WTC11 (cell line): ENCODE results near the gene INPP4A. TPM values are rescaled to one million over a fixed set of nuclear protein-coding genes. Genes with fewer than 3 reads are reported as not detected.
A peak's percentile ranks its signal among the peaks of the same experiment; 100 is the strongest.

Experiments used
- ATAC-seq: fragments of 200-7000 bp; cut with Tn5 transposase; 2 replicates; pipeline ENCODE4 v1.10.0; 2021; ENCODE audit warnings: mild to moderate bottlenecking, moderate library complexity
- CTCF ChIA-PET: fragments of 300-600 bp; sonication (Branson Sonifier 250); formaldehyde crosslinking; loops from one replicate; lab custom pipeline; 2021; ENCODE audit warnings: antibody characterized with exemption; lab: Charles Lee
- POLR2A ChIA-PET: fragments of 350-600 bp; sonication (Branson Sonifier 250); formaldehyde crosslinking; loops from one replicate; lab custom pipeline; 2021; ENCODE audit warnings: antibody characterized with exemption; lab: Charles Lee
- DNase-seq: peaks from one replicate; pipeline ENCODE4 v3.0.0; 2021; ENCODE audit warnings: low spot score
- H3K27ac Mint-ChIP-seq: 2 replicates; pipeline ENCODE4 v1.8.0; 2021; ENCODE audit warnings: mixed read lengths
- H3K27me3 Mint-ChIP-seq: 2 replicates; pipeline ENCODE4 v1.8.0; 2021; ENCODE audit warnings: low read depth, mild to moderate bottlenecking, moderate library complexity, mixed read lengths
- H3K36me3 Mint-ChIP-seq: 2 replicates; pipeline ENCODE4 v1.8.0; 2021; ENCODE audit warnings: mixed read lengths
- H3K4me1 Mint-ChIP-seq: 2 replicates; pipeline ENCODE4 v1.8.0; 2022; ENCODE audit warnings: mixed read lengths
- H3K4me3 Mint-ChIP-seq: 2 replicates; pipeline ENCODE4 v1.8.0; 2021; ENCODE audit warnings: mild to moderate bottlenecking, moderate library complexity, mixed read lengths
- H3K9me3 Mint-ChIP-seq: 2 replicates; pipeline ENCODE4 v1.8.0; 2021; ENCODE audit warnings: mixed read lengths
- ATF3 ChIP-seq: sonication (generic); formaldehyde crosslinking; conservative IDR thresholded peaks from 2 replicates; pipeline ENCODE4 v1.8.1; 2022; ENCODE audit warnings: mild to moderate bottlenecking, missing genetic modification reagents
- CBFB ChIP-seq: sonication (generic); formaldehyde crosslinking; IDR thresholded peaks from 2 replicates; pipeline ENCODE4 v1.8.1; 2022; ENCODE audit warnings: mild to moderate bottlenecking, low read depth, missing genetic modification reagents
- E2F4 ChIP-seq: sonication (generic); formaldehyde crosslinking; IDR thresholded peaks from 2 replicates; pipeline ENCODE4 v1.8.1; 2022; ENCODE audit warnings: low read depth, mild to moderate bottlenecking, moderate library complexity, missing genetic modification reagents, borderline replicate concordance
- ERG ChIP-seq: fragments of 250-450 bp; sonication (Bioruptor Pico); IDR thresholded peaks from 2 replicates; pipeline ENCODE4 v1.8.0; 2021; ENCODE audit warnings: mild to moderate bottlenecking
- GRHL2 ChIP-seq: fragments of 250-450 bp; sonication (Bioruptor Pico); IDR thresholded peaks from 2 replicates; pipeline ENCODE4 v1.8.0; 2022; ENCODE audit warnings: mild to moderate bottlenecking, moderate library complexity; ENCODE audit not compliant: insufficient replicate concordance, severe bottlenecking
- JUN ChIP-seq: sonication (generic); formaldehyde crosslinking; IDR thresholded peaks from 2 replicates; pipeline ENCODE4 v1.8.0; 2023; ENCODE audit warnings: mild to moderate bottlenecking, missing genetic modification reagents
- MAX ChIP-seq: sonication (generic); formaldehyde crosslinking; IDR thresholded peaks from 2 replicates; pipeline ENCODE4 v1.8.0; 2022; ENCODE audit warnings: mild to moderate bottlenecking, missing genetic modification reagents
- NFATC4 ChIP-seq: fragments of 250-450 bp; sonication (Bioruptor Pico); IDR thresholded peaks from 2 replicates; pipeline ENCODE4 v1.9.0; 2021; ENCODE audit warnings: mild to moderate bottlenecking
- NFYB ChIP-seq: sonication (generic); formaldehyde crosslinking; conservative IDR thresholded peaks from 2 replicates; pipeline ENCODE4 v1.8.0; 2022; ENCODE audit warnings: low read depth, missing genetic modification reagents
- NR3C1 ChIP-seq: sonication (generic); formaldehyde crosslinking; conservative IDR thresholded peaks from 2 replicates; pipeline ENCODE4 v1.8.1; 2023; ENCODE audit warnings: low read depth, mild to moderate bottlenecking, missing genetic modification reagents
- RORB ChIP-seq: fragments of 250-450 bp; sonication (Bioruptor Pico); IDR thresholded peaks from 2 replicates; pipeline ENCODE4 v1.9.0; 2021; ENCODE audit warnings: mild to moderate bottlenecking
- SMAD4 ChIP-seq: sonication (generic); formaldehyde crosslinking; IDR thresholded peaks from 2 replicates; pipeline ENCODE4 v1.8.0; 2022; ENCODE audit warnings: mild to moderate bottlenecking, missing genetic modification reagents
- TEAD1 ChIP-seq: sonication (generic); formaldehyde crosslinking; IDR thresholded peaks from 2 replicates; pipeline ENCODE4 v1.8.0; 2022; ENCODE audit warnings: mild to moderate bottlenecking, missing genetic modification reagents
- ZNF317 ChIP-seq: sonication (generic); formaldehyde crosslinking; IDR thresholded peaks from 2 replicates; pipeline ENCODE4 v1.8.1; 2023; ENCODE audit warnings: low read depth, mild to moderate bottlenecking, moderate library complexity, missing genetic modification reagents, borderline replicate concordance
- ZNF671 ChIP-seq: fragments of 250-450 bp; sonication (Bioruptor Pico); IDR thresholded peaks from 2 replicates; pipeline ENCODE4 v1.8.0; 2021; ENCODE audit warnings: mild to moderate bottlenecking
- ZSCAN18 ChIP-seq: fragments of 250-450 bp; sonication (Bioruptor Pico); IDR thresholded peaks from 2 replicates; pipeline ENCODE4 v2.1.2; 2022; ENCODE audit warnings: mild to moderate bottlenecking, moderate library complexity
- total RNA-seq: library from RNA; stranded (reverse); gene quantifications from 3 replicates; pipeline ENCODE4 v1.2.3, GENCODE V29; 2021
- TF ChIP-seq, protein P1 (sequence below): fragments of 250-450 bp; sonication (Bioruptor Pico); IDR thresholded peaks from 2 replicates; pipeline ENCODE4 v1.9.0; 2021; ENCODE audit warnings: mild to moderate bottlenecking
- TF ChIP-seq, protein P2 (sequence below): sonication (generic); formaldehyde crosslinking; IDR thresholded peaks from 2 replicates; pipeline ENCODE4 v1.8.1; 2022; ENCODE audit warnings: mild to moderate bottlenecking, missing genetic modification reagents, moderate library complexity, borderline replicate concordance
- TF ChIP-seq, protein P3 (sequence below): sonication (generic); formaldehyde crosslinking; IDR thresholded peaks from 2 replicates; pipeline ENCODE4 v1.8.0; 2022; ENCODE audit warnings: mild to moderate bottlenecking, missing genetic modification reagents
- TF ChIP-seq, protein P4 (sequence below): sonication (generic); formaldehyde crosslinking; IDR thresholded peaks from 2 replicates; pipeline ENCODE4 v1.8.1; 2022; ENCODE audit warnings: mild to moderate bottlenecking, moderate library complexity, missing genetic modification reagents

The INPP4A gene
- total RNA-seq, 1 experiment from 2014 or later = 38.3 TPM

- H3K27me3 Mint-ChIP-seq = no peaks in the 10 kb centered on the region
- peaks cover 6% of the 10 kb centered on the region; the same call in 1 of the 2 replicates for H3K36me3 Mint-ChIP-seq
- CTCF ChIA-PET = no interaction called here
- no peaks in the 10 kb centered on the region for H3K9me3 Mint-ChIP-seq
- no peak for DNase-seq
- H3K4me1 Mint-ChIP-seq = peaks cover 47% of the 10 kb centered on the region
- POLR2A ChIA-PET = no interaction called here
- no peak overlapping the region for H3K4me3 Mint-ChIP-seq
- no peak for ATAC-seq
- no peak overlapping the region for H3K27ac Mint-ChIP-seq
- TF ChIP-seq GRHL2 (CRISPR knock-in tag) (no peak), ATF3 (CRISPR knock-in tag) (no peak)
These were observed 22.5 kb downstream of the INPP4A start for GRCh38 chr2:98467082-98467536.

- Mint-ChIP-seq H3K4me3 (no peak overlapping the region), H3K9me3 (no peaks in the 10 kb centered on the region), H3K27ac (no peak overlapping the region), H3K36me3 (peaks cover 6% of the 10 kb centered on the region; the same call in 1 of the 2 replicates), H3K27me3 (no peaks in the 10 kb centered on the region), H3K4me1 (peaks cover 47% of the 10 kb centered on the region)
- ATAC-seq = no peak
- POLR2A ChIA-PET = no interaction called here
- TF ChIP-seq NR3C1 (no peak), NFATC4 (no peak), E2F4 (CRISPR knock-in tag) (no peak), ERG (CRISPR knock-in tag) (no peak), ZNF671 (no peak), CBFB (CRISPR knock-in tag) (no peak), SMAD4 (CRISPR knock-in tag) (no peak)
- TF ChIP-seq, protein P1, sequence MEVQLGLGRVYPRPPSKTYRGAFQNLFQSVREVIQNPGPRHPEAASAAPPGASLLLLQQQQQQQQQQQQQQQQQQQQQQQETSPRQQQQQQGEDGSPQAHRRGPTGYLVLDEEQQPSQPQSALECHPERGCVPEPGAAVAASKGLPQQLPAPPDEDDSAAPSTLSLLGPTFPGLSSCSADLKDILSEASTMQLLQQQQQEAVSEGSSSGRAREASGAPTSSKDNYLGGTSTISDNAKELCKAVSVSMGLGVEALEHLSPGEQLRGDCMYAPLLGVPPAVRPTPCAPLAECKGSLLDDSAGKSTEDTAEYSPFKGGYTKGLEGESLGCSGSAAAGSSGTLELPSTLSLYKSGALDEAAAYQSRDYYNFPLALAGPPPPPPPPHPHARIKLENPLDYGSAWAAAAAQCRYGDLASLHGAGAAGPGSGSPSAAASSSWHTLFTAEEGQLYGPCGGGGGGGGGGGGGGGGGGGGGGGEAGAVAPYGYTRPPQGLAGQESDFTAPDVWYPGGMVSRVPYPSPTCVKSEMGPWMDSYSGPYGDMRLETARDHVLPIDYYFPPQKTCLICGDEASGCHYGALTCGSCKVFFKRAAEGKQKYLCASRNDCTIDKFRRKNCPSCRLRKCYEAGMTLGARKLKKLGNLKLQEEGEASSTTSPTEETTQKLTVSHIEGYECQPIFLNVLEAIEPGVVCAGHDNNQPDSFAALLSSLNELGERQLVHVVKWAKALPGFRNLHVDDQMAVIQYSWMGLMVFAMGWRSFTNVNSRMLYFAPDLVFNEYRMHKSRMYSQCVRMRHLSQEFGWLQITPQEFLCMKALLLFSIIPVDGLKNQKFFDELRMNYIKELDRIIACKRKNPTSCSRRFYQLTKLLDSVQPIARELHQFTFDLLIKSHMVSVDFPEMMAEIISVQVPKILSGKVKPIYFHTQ (CRISPR knock-in tag) = no peak
- no peak for DNase-seq
- CTCF ChIA-PET = no interaction called here
These were observed 23.0 kb downstream of the INPP4A start for GRCh38 chr2:98467652-98468051.

DNA sequence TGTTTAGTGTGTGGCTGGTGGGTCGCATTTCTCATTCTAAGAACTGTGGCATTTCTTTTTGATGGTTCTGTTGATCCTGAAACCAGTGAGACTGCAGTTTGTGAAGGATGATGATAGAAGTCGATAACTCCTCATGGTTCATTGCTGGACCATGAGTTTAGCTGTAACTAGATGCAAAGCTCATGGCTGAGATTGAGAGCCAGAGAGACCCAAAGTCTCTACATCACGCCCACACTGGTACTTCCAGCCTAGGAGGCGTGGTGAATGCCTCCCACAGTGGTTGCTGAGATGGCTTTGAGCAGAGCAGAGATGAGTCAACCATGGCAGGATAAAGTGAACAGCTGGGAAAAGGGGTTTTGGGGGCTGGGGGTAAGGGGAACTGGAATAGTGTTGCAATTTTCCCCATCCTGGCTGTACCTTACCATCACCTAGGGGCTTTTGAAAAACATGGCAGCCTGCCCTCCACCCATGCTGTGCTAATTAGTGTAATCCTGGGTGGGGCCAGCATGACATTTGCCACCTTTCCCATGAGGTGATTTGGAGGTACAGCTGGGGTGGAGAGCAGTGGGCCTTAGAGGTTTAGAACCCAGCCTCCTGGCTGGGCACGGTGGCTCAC, 24.1 kb downstream of the INPP4A start:
- no peaks in the 10 kb centered on the region for H3K27me3 Mint-ChIP-seq
- 0 out of 2 replicates have a peak overlapping the region, but pooled peaks have one; percentile 11 for H3K27ac Mint-ChIP-seq
- H3K9me3 Mint-ChIP-seq = no peaks in the 10 kb centered on the region
- ATAC-seq (no peak), DNase-seq (no peak)
- POLR2A ChIA-PET = interaction anchor here (0.6 kb wide), 2 partner anchors 128 to 130 kb away, joined by 3 to 6 read pairs; no protein-coding TSS in a partner anchor
- H3K4me1 Mint-ChIP-seq = peaks cover 40% of the 10 kb centered on the region
- CTCF ChIA-PET = no interaction called here
- H3K4me3 Mint-ChIP-seq = no peak overlapping the region
- peaks cover 6% of the 10 kb centered on the region; the same call in 1 of the 2 replicates for H3K36me3 Mint-ChIP-seq
- TF ChIP-seq ZSCAN18 (CRISPR knock-in tag) (no peak), TEAD1 (CRISPR knock-in tag) (no peak), RORB (CRISPR knock-in tag) (no peak), NFYB (CRISPR knock-in tag) (no peak), ATF3 (CRISPR knock-in tag) (no peak), NR3C1 (no peak), SMAD4 (CRISPR knock-in tag) (no peak), ZNF317 (CRISPR knock-in tag) (no peak), MAX (CRISPR knock-in tag) (no peak), JUN (no peak)
- TF ChIP-seq, protein P2, sequence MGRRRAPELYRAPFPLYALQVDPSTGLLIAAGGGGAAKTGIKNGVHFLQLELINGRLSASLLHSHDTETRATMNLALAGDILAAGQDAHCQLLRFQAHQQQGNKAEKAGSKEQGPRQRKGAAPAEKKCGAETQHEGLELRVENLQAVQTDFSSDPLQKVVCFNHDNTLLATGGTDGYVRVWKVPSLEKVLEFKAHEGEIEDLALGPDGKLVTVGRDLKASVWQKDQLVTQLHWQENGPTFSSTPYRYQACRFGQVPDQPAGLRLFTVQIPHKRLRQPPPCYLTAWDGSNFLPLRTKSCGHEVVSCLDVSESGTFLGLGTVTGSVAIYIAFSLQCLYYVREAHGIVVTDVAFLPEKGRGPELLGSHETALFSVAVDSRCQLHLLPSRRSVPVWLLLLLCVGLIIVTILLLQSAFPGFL (CRISPR knock-in tag) = no peak
- TF ChIP-seq, protein P3, sequence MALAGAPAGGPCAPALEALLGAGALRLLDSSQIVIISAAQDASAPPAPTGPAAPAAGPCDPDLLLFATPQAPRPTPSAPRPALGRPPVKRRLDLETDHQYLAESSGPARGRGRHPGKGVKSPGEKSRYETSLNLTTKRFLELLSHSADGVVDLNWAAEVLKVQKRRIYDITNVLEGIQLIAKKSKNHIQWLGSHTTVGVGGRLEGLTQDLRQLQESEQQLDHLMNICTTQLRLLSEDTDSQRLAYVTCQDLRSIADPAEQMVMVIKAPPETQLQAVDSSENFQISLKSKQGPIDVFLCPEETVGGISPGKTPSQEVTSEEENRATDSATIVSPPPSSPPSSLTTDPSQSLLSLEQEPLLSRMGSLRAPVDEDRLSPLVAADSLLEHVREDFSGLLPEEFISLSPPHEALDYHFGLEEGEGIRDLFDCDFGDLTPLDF (CRISPR knock-in tag) = no peak
- TF ChIP-seq, protein P4, sequence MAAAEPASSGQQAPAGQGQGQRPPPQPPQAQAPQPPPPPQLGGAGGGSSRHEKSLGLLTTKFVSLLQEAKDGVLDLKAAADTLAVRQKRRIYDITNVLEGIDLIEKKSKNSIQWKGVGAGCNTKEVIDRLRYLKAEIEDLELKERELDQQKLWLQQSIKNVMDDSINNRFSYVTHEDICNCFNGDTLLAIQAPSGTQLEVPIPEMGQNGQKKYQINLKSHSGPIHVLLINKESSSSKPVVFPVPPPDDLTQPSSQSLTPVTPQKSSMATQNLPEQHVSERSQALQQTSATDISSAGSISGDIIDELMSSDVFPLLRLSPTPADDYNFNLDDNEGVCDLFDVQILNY (CRISPR knock-in tag) = no peak
